Measurements from ENCODE around the gene SPOCK3. TPM values are rescaled to one million over a fixed set of nuclear protein-coding genes. Genes with fewer than 3 reads are reported as not detected.

The SPOCK3 gene
- polyA plus RNA-seq, 1 experiment = not detected

DNA sequence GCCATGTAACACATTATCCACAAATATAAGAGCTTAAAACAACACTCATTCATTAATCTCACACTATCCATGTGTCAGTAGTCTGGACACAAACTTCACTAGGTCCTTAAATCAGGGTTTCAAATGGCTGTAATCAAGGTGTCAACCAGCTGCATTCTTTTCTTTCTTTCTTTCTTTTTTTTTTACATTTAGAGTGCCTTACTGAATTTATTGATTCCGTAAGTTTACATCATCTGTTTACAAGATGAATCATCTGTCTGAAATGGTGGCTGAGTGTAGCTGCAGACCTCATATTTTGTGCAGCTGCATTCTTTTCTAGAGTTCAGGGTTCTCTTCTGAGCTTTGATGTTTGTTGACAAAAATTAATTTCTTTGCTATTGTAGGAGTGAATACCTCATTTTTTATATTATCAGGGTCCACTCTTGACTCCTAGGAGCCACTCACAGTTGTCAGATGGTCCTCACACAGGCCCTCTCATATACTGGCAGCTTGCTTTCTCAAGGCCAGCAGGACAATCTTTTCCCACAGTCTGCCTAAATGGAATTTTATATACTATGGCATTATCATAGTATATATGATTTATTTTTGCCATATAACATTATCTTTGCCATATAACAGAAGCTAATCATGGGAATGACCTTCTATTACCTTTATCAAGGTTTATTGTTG is 37.8 kb downstream of the SPOCK3 start:
- TF ChIP-seq, protein P1, sequence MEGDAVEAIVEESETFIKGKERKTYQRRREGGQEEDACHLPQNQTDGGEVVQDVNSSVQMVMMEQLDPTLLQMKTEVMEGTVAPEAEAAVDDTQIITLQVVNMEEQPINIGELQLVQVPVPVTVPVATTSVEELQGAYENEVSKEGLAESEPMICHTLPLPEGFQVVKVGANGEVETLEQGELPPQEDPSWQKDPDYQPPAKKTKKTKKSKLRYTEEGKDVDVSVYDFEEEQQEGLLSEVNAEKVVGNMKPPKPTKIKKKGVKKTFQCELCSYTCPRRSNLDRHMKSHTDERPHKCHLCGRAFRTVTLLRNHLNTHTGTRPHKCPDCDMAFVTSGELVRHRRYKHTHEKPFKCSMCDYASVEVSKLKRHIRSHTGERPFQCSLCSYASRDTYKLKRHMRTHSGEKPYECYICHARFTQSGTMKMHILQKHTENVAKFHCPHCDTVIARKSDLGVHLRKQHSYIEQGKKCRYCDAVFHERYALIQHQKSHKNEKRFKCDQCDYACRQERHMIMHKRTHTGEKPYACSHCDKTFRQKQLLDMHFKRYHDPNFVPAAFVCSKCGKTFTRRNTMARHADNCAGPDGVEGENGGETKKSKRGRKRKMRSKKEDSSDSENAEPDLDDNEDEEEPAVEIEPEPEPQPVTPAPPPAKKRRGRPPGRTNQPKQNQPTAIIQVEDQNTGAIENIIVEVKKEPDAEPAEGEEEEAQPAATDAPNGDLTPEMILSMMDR (IDR thresholded peaks at IDR 0.05; ENCODE audit: insufficient read depth, low read depth, low read length) = no peak
- H3K4me3 ChIP-seq (ENCODE audit: low read depth, low read length) = no peak overlapping the region
- CTCF ChIA-PET = no interaction called here
- no peaks in the 10 kb centered on the region for H3K27me3 ChIP-seq (ENCODE audit: control insufficient read depth, insufficient read depth, low read length)
- no peaks in the 10 kb centered on the region for H3K36me3 ChIP-seq (ENCODE audit: control insufficient read depth, insufficient read depth, low read length)
- POLR2A ChIA-PET = no interaction called here
- no peak for DNase-seq (ENCODE audit: low read depth)

DNA sequence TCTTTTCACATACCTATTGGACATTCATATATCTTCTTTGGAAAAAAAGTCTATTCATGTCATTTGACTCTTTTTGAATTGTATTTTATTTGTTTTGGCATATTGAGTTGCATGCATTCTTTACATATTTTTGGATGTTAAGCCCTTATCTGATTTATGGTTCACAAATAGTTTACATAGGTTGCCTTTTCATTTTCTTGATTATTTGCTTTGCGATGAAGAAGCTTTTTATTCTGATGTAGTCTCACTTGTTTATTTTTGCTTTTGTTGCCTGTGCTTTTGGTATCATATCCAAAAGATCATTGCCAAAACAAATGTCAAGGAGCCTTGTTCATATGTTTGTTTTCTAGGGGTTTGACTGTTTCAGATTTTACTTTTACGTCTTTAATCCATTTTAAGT is 43.9 kb downstream of the SPOCK3 start:
- TF ChIP-seq, protein P1 (IDR thresholded peaks at IDR 0.05; ENCODE audit: insufficient read depth, low read depth, low read length) = no peak
- no peak for DNase-seq (ENCODE audit: low read depth)
- no peaks in the 10 kb centered on the region for H3K27me3 ChIP-seq (ENCODE audit: control insufficient read depth, insufficient read depth, low read length)
- ChIA-PET CTCF (no interaction called here), POLR2A (no interaction called here)
- no peaks in the 10 kb centered on the region for H3K36me3 ChIP-seq (ENCODE audit: control insufficient read depth, insufficient read depth, low read length)
- H3K4me3 ChIP-seq (ENCODE audit: low read depth, low read length) = no peak overlapping the region

DNA sequence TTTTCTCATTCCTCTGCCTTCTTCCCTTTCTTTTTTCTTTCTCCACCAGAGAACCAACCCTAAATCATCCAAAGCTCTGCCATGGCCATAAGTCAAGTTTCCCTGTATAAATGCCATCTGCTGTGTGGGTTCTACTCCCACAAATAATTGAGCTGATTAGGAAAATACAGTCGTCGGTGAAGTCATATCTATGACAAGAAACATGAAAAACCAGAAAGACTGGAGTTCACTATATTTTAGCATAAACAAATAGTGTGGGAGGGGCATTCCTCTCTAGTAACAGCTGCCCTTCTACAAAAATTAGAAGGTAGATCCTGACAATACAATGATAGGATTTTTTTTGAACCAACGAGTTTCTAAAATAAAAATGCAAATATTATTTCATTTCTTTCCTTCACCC is 48.8 kb downstream of the SPOCK3 start:
- Histone ChIP-seq H3K36me3 (ENCODE audit: control insufficient read depth, insufficient read depth, low read length) (no peaks in the 10 kb centered on the region), H3K4me3 (ENCODE audit: low read depth, low read length) (no peak overlapping the region), H3K27me3 (ENCODE audit: control insufficient read depth, insufficient read depth, low read length) (no peaks in the 10 kb centered on the region)
- ChIA-PET POLR2A (no interaction called here), CTCF (no interaction called here)
- TF ChIP-seq, protein P1 (IDR thresholded peaks at IDR 0.05; ENCODE audit: insufficient read depth, low read depth, low read length) = no peak
- DNase-seq (ENCODE audit: low read depth) = no peak

DNA sequence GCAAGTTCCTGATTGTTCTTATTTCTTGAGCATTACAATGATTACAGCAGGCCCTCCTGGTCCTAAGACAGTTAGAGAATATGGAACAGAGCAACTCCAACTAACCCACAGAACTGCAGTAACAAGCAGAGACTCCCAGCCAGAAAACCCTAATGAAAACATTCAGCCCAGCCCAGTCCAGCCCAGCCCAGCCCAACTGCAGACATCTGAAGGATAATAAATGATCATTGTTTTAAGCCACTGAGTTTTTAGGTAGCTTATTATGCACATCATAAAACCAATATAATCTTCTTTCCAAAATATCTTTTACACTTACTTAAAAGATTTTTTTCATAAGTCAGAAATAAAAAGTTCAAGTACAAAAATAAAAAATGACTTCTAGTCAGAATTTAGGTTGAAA is 51.3 kb downstream of the SPOCK3 start:
- H3K4me3 ChIP-seq (ENCODE audit: low read depth, low read length) = no peak overlapping the region
- H3K36me3 ChIP-seq (ENCODE audit: control insufficient read depth, insufficient read depth, low read length) = no peaks in the 10 kb centered on the region
- CTCF ChIA-PET = no interaction called here
- H3K27me3 ChIP-seq (ENCODE audit: control insufficient read depth, insufficient read depth, low read length) = no peaks in the 10 kb centered on the region
- TF ChIP-seq, protein P1 (IDR thresholded peaks at IDR 0.05; ENCODE audit: insufficient read depth, low read depth, low read length) = no peak
- no peak for DNase-seq (ENCODE audit: low read depth)
- POLR2A ChIA-PET = no interaction called here

DNA sequence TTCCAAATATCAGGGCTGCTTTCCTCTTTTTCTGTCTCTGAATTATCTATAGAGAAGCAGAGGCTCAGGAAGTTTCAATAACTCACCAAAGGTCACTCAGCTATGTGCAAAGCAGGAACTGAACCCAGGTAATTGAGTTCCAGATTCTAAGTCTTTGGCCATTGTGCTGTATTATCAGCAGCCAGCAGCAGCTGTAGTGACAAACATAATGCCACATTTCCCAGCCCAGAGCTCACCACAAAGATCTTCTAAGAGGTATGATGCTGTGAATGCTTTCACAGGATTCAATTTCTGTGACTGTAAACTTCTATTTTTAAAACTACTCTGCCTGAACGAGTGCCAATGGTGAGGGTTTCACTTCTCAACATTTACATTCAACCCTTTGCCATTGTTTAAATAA is 56.4 kb downstream of the SPOCK3 start:
- no peak overlapping the region for H3K4me3 ChIP-seq (ENCODE audit: low read depth, low read length)
- TF ChIP-seq, protein P1 (IDR thresholded peaks at IDR 0.05; ENCODE audit: insufficient read depth, low read depth, low read length) = no peak
- DNase-seq (ENCODE audit: low read depth) = no peak
- H3K27me3 ChIP-seq (ENCODE audit: control insufficient read depth, insufficient read depth, low read length) = no peaks in the 10 kb centered on the region
- no peaks in the 10 kb centered on the region for H3K36me3 ChIP-seq (ENCODE audit: control insufficient read depth, insufficient read depth, low read length)
- POLR2A ChIA-PET = no interaction called here
- CTCF ChIA-PET = no interaction called here

Data from BJ (cell line).